ENCODE data around the gene IGFBP6.

The IGFBP6 gene

DNA sequence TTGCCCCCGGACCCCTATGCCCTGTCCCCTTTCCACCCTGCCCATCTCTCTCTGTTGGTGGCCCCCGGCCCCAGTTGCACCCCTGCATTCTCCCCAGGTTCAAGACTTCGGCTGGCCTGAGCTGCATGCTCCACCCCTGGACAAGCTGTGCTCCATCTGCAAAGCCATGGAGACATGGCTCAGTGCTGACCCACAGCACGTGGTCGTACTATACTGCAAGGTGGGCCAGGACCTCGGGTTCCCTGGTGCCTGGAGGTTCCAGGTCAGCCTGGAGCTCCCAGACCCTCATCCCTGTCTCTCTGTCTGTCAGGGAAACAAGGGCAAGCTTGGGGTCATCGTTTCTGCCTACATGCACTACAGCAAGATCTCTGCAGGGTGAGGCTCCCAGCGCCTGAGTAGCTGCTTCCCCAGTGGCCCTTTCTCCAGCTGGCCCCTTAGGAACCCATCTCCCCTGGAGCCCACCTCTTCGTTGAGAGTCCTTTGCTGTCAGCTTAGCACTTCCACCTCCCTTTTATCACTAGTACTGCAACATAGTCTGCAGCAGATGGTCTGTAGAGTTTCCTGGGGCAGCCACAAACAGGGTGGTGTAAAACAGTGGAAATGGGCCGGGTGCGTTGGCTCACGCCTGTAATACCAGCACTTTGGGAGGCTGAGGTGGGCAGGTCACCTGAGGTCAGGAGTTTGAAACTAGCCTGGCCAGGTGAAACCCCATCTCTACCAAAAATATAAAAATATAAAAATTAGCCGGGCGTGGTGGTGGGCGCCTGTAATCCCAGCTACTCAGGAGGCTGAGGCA, 41.8 kb upstream of the IGFBP6 start:
- TF ChIP-seq ZNF274 (IDR thresholded peaks at IDR 0.05; ENCODE audit: low read depth, low read length), result no peak
- no peak overlapping the region for H3K4me3 ChIP-seq (ENCODE audit: low read length)

DNA sequence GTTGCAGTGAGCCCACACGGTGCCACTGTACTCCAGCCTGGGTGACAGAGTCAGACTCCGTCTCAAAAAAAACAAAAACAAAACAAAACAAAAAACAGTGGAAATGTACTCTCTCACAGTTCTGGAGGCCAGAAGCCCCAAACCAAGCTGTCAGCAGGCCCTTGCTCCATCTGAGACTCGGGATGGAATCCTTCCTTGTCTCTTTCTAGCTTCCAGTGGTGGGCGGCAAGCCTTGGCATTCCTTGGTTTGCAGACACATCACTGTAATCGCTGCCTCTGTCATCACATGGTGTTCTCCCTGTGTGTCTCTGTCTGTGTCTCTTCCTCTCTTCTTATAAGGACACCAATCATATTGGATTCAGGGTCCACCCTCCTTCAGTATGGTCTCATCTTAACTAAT, 41.2 kb upstream of the IGFBP6 start:
- TF ChIP-seq ZNF274 (IDR thresholded peaks at IDR 0.05; ENCODE audit: low read depth, low read length), result no peak
- no peak overlapping the region for H3K4me3 ChIP-seq (ENCODE audit: low read length)

DNA sequence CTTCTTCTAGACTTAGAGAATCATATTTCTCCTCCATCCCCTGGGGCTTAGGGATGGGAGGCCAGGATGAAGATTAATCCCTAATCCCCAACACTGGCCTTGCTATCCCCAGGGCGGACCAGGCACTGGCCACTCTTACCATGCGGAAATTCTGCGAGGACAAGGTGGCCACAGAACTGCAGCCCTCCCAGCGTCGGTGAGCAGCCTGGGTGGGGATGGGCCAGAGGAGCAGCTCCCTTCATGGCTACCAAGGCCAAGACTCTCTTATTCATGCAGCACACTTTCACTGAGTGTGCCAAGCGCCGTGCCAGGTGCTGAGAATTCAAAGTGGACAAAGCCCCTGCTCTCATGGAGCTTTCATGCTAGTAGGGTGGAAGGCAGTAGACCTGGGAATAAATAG, 40.6 kb upstream of the IGFBP6 start:
- no peak overlapping the region for H3K4me3 ChIP-seq (ENCODE audit: low read length)
- no peak for TF ChIP-seq ZNF274 (IDR thresholded peaks at IDR 0.05; ENCODE audit: low read depth, low read length)

DNA sequence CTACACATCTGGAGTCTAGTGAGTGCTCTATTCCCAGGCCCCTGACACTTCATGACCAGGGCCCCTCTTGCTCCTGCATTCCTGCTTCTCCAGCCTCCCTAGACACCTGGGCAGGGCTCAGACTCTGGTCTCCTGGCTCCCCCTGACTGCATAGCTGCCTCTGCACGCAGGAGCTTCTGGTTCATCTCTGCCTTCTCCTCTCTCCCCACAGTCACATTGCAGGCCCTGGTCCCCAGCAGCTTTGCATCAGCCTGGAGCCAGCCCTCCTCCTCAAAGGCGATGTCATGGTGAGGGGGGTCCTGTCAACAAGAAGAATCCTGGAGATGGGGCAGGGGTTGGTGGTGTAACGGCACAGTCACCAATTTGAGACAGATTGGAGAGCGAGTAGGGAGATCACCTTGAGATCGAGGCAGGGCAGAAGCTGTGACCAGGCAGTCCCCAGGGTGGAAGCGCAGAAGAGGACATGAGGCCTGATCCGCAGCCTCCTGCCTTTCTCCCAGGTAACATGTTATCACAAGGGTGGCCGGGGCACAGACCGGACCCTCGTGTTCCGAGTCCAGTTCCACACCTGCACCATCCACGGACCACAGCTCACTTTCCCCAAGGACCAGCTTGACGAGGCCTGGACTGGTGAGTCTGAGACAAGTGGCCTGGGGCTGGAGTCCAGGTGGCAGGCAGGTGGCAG, 39.5 kb upstream of the IGFBP6 start:
- TF ChIP-seq ZNF274 (IDR thresholded peaks at IDR 0.05; ENCODE audit: low read depth, low read length), result no peak
- H3K4me3 ChIP-seq (ENCODE audit: low read length), result no peak overlapping the region

DNA sequence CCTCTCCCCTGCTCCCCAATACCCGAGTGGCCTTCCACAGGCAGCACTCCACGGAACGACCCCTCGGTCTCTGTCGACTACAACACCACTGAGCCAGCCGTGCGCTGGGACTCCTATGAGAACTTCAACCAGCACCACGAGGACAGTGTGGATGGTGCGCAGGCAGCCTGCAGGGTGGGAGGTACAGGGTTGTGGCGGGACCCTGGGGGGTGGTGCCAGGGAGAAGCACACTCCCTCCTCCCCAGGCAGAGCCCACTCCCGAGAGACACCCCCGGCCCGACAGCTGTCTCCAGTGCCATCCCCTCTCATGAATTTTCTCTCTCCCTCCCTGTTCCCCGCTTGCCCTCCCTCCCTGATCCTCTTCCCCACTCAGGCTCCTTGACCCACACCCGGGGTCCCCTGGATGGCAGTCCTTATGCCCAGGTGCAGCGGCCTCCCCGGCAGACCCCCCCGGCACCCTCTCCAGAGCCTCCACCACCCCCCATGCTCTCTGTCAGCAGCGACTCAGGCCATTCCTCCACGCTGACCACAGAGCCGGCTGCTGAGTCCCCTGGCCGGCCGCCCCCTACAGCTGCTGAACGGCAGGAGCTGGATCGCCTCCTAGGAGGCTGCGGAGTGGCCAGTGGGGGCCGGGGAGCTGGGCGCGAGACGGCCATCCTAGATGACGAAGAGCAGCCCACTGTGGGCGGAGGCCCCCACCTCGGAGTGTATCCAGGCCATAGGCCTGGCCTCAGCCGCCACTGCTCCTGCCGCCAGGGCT, 38.6 kb upstream of the IGFBP6 start:
- TF ChIP-seq ZNF274 (IDR thresholded peaks at IDR 0.05; ENCODE audit: low read depth, low read length), result no peak
- H3K4me3 ChIP-seq (ENCODE audit: low read length), result no peak overlapping the region

DNA sequence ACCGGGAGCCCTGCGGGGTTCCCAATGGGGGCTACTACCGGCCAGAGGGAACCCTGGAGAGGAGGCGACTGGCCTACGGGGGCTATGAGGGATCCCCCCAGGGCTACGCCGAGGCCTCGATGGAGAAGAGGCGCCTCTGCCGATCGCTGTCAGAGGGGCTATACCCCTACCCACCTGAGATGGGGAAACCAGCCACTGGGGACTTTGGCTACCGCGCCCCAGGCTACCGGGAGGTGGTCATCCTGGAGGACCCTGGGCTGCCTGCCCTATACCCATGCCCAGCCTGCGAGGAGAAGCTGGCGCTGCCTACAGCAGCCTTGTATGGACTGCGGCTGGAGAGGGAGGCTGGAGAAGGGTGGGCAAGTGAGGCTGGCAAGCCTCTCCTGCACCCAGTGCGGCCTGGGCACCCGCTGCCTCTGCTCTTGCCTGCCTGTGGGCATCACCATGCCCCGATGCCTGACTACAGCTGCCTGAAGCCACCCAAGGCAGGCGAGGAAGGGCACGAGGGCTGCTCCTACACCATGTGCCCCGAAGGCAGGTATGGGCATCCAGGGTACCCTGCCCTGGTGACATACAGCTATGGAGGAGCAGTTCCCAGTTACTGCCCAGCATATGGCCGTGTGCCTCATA, 37.9 kb upstream of the IGFBP6 start:
- H3K4me3 ChIP-seq (ENCODE audit: low read length), result no peak overlapping the region
- TF ChIP-seq ZNF274 (IDR thresholded peaks at IDR 0.05; ENCODE audit: low read depth, low read length), result no peak

DNA sequence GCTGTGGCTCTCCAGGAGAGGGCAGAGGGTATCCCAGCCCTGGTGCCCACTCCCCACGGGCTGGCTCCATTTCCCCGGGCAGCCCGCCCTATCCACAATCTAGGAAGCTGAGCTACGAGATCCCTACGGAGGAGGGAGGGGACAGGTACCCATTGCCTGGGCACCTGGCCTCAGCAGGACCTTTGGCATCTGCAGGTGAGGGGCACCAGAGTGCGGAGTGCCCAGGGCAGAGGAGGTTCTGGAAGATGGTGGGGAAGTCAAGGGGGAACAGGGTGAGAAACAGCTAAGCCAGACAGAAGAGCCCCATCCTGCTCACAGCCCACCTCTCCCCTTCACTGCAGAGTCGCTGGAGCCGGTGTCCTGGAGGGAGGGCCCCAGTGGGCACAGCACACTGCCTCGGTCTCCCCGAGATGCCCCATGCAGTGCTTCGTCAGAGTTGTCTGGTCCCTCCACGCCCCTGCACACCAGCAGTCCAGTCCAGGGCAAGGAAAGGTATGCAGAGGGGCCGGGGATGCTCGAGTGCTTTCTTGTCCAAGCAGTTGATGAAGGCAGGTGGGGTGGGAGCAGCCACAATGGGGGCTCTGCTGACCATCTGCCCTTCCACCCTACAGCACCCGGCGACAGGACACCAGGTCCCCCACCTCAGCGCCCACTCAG, 37.3 kb upstream of the IGFBP6 start:
- no peak for TF ChIP-seq ZNF274 (IDR thresholded peaks at IDR 0.05; ENCODE audit: low read depth, low read length)
- no peak overlapping the region for H3K4me3 ChIP-seq (ENCODE audit: low read length)

DNA sequence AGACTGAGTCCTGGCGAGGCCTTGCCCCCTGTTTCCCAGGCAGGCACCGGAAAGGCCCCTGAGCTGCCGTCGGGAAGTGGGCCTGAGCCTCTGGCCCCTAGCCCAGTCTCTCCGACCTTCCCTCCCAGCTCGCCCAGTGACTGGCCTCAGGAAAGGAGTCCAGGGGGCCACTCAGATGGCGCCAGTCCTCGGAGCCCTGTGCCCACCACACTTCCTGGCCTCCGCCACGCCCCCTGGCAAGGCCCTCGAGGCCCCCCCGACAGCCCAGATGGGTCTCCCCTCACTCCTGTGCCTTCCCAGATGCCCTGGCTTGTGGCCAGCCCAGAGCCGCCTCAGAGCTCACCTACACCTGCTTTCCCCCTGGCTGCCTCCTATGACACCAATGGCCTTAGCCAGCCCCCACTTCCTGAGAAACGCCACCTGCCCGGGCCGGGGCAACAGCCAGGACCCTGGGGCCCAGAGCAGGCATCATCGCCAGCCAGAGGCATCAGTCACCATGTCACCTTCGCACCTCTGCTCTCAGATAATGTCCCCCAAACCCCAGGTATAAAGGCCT, 36.7 kb upstream of the IGFBP6 start:
- no peak overlapping the region for H3K4me3 ChIP-seq (ENCODE audit: low read length)
- no peak for TF ChIP-seq ZNF274 (IDR thresholded peaks at IDR 0.05; ENCODE audit: low read depth, low read length)

DNA sequence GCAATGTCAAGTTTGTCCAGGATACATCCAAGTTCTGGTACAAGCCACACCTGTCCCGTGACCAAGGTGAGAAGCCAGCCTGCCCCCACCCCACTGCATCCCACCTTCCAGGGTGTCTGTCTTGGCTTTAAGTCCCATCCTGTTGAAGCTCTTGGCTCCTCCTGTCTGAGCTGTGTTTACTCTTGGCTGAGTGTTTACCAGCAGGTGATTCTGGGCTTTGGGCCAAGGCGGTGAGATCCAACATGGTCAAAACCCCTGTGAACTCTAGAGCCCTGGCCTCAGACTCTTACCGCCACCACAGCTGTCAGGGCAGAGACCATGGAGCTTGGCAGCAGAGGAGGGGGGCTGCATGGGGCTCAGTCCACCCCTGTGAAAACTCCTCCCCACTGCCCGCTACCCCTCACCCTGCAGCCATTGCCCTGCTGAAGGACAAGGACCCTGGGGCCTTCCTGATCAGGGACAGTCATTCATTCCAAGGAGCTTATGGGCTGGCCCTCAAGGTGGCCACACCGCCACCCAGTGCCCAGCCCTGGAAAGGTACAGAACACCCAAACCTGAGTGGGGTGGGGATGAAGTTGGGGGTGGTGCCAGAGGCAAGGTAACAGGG, 36.0 kb upstream of the IGFBP6 start:
- no peak overlapping the region for H3K4me3 ChIP-seq (ENCODE audit: low read length)
- no peak for TF ChIP-seq ZNF274 (IDR thresholded peaks at IDR 0.05; ENCODE audit: low read depth, low read length)

DNA sequence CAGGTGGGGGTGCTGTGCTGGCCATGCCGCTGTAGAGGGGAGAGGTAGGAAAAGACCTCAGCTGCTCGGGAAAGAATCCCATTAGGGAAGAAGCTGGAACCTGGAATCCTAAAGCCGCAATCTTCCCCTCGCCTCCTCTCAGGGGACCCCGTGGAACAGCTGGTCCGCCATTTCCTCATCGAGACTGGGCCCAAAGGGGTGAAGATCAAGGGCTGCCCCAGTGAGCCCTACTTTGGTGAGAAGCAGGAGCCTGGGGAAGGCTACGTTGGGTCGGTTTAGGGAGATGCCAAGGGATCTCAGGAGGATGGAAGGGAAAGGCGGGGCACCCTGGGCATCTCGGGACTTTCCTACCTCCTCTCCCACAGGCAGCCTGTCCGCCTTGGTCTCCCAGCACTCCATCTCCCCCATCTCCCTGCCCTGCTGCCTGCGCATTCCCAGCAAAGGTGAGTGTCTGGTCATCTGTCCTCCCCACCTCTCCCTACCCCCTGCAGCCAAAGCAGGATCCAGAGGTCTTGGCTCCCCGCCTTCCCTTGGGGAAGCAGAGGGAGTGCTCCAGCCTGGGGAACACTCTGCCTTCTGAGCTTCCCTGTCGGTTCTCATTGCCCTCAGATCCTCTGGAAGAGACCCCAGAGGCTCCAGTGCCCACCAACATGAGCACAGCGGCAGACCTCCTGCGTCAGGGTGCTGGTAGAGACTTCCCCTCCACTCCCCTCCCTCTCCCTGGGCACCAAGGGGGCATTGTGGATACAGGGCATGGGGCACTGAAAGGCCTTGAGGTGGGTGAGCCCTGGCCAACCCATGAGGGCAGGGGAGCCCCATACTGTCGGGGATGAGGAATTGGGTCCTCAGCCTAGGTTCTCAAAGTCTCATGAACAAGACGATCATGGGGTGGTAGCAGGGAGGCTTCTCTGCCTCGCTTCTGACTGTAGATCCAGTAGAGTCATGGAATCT, 35.2 kb upstream of the IGFBP6 start:
- H3K4me3 ChIP-seq (ENCODE audit: low read length), result no peak overlapping the region
- no peak for TF ChIP-seq ZNF274 (IDR thresholded peaks at IDR 0.05; ENCODE audit: low read depth, low read length)

DNA sequence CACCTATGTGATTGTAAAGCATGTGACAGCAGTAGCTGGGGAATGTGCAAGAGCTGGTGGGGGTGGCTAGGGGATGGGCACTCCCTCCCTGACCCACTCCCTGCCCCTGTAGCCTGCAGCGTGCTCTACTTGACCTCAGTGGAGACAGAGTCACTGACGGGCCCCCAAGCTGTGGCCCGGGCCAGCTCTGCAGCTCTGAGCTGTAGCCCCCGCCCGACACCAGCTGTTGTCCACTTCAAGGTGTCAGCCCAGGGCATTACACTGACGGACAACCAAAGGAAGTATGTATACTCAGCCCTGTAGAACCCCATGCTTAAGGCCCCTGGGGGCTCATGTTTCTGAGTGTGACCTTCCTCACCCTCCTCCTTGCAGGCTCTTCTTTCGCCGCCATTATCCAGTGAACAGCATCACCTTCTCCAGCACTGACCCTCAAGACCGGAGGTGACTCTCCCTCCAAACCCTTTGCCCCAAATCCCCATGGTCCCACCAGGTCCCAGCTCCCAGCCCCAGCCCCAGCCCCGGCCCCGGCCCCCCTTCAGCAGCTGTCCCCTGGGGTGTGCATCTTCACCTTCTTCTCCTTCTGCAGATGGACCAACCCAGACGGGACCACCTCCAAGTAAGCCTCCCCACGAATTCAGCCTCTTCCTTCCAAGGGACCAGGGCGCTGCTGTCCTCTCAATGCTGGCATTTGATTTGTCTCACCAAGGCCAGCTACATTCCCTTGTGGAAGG, 34.3 kb upstream of the IGFBP6 start:
- no peak overlapping the region for H3K4me3 ChIP-seq (ENCODE audit: low read length)
- TF ChIP-seq ZNF274 (IDR thresholded peaks at IDR 0.05; ENCODE audit: low read depth, low read length), result no peak
